HepG2 (cell line): ENCODE results near the gene C16orf89. TPM values are rescaled to one million over a fixed set of nuclear protein-coding genes. Genes with fewer than 3 reads are reported as not detected.

ENCODE experiments used
- ATAC-seq: fragments of 200-7000 bp; cut with Tn5 transposase; 3 replicates; pipeline ENCODE4 v1.9.1; 2020; ENCODE audit warnings: mild to moderate bottlenecking, moderate library complexity
- BruUV-seq: library from RNA; stranded (reverse); fragments of 400-500 nt; replicated peaks from 2 replicates; lab custom pipeline; 2021; lab: Mats Ljungman, UMichigan
- CTCF ChIA-PET: fragments of 300-600 bp; formaldehyde crosslinking; extraction: SDS; loops from one replicate; lab custom pipeline; 2021; ENCODE audit warnings: low total read pairs, inconsistent platforms, low intra/inter-chr PET ratio; lab: Yijun Ruan, JAX
- POLR2A ChIA-PET: fragments of 350-600 bp; sonication (Branson Sonifier 250); formaldehyde crosslinking; loops from one replicate; lab custom pipeline; 2020; ENCODE audit warnings: antibody characterized with exemption, inconsistent platforms; lab: Yijun Ruan, JAX
- DNase-seq: peaks from one replicate; pipeline ENCODE4 v3.0.0-alpha.2; 2015; ENCODE audit warnings: low spot score
- FAIRE-seq: peaks from 3 replicates; lab custom pipeline; 2011; peaks lifted over from hg19 to GRCh38; lab: Jason Lieb, UNC
- H2AFZ ChIP-seq: one replicate; pipeline ENCODE4 v1.6.1; 2011; ENCODE audit warnings: low read length, inconsistent platforms
- H3K27ac ChIP-seq: fragments of 300-600 bp; 3 replicates; pipeline ENCODE4 v1.8.0; 2011; ENCODE audit warnings: mixed run types, mild to moderate bottlenecking, mixed read lengths, low read length, inconsistent platforms; ENCODE audit not compliant: insufficient read depth; ENCODE audit errors: extremely low read length
- H3K27me3 ChIP-seq, 2 experiments: fragments of 200-600 bp in 1 of 2; 2 replicates in 1 of 2; 3 replicates in 1 of 2; pipeline versions ENCODE4 v1.6.0 to v1.8.0; 2011; ENCODE audit warnings: low read length in 2 of 2, mild to moderate bottlenecking in 2 of 2, moderate library complexity in 2 of 2, inconsistent platforms in 1 of 2; ENCODE audit not compliant: insufficient read depth in 2 of 2, control insufficient read depth in 1 of 2
- H3K36me3 ChIP-seq, 2 experiments: fragments of 200-600 bp in 1 of 2; replicated peaks in 1 of 2; 2 replicates in 1 of 2; 3 replicates in 1 of 2; pipeline versions ENCODE4 v1.5.1 to v1.8.0; 2011; ENCODE audit warnings: low read length in 2 of 2, inconsistent platforms in 1 of 2; ENCODE audit not compliant: insufficient read depth in 2 of 2, control insufficient read depth in 1 of 2
- H3K4me1 ChIP-seq: 2 replicates; pipeline ENCODE4 v1.5.1; 2012; ENCODE audit warnings: low read length, inconsistent platforms; ENCODE audit not compliant: insufficient read depth
- H3K4me2 ChIP-seq: 2 replicates; pipeline ENCODE4 v1.6.0; 2011; ENCODE audit warnings: low read depth, low read length, inconsistent platforms
- H3K4me3 ChIP-seq, 3 experiments: fragments of 200-600 bp in 1 of 3; sonication (generic), shearing (Covaris generic) in 1 of 3; replicated peaks in 1 of 3; 2 replicates each; pipeline ENCODE4 v1.5.1; 2011 to 2016; ENCODE audit warnings: low read length in 3 of 3, inconsistent platforms in 2 of 3, low read depth in 2 of 3, mild to moderate bottlenecking in 2 of 3, control low read depth in 1 of 3, mixed read lengths in 1 of 3; ENCODE audit not compliant: insufficient read depth in 1 of 3
- H3K79me2 ChIP-seq: one replicate; pipeline ENCODE4 v1.6.1; 2011; ENCODE audit warnings: low read length, inconsistent platforms; ENCODE audit not compliant: insufficient read depth
- H3K9ac ChIP-seq: 2 replicates; pipeline ENCODE4 v1.6.0; 2011; ENCODE audit warnings: mild to moderate bottlenecking, low read depth, low read length, inconsistent platforms; ENCODE audit not compliant: insufficient read depth
- H3K9me3 ChIP-seq: 2 replicates; pipeline ENCODE4 v1.5.1; 2012; ENCODE audit warnings: mild to moderate bottlenecking, low read length
- H4K20me1 ChIP-seq: 2 replicates; pipeline ENCODE4 v1.6.0; 2011; ENCODE audit warnings: inconsistent platforms, mild to moderate bottlenecking, low read length, moderate library complexity; ENCODE audit not compliant: insufficient read depth
- BCL6 ChIP-seq: IDR thresholded peaks from 2 replicates; pipeline ENCODE4 v1.6.1; 2016; ENCODE audit warnings: missing genetic modification reagents, missing compliant biosample characterization
- HDAC1 ChIP-seq: sonication (generic); formaldehyde crosslinking; IDR thresholded peaks from 2 replicates; pipeline ENCODE4 v1.5.1; 2020; ENCODE audit warnings: mild to moderate bottlenecking, missing genetic modification reagents
- MED13 ChIP-seq: sonication (generic); formaldehyde crosslinking; IDR thresholded peaks from 2 replicates; pipeline ENCODE4 v1.5.0; 2020; ENCODE audit warnings: missing genetic modification reagents
- MEIS1 ChIP-seq: sonication (generic); formaldehyde crosslinking; IDR thresholded peaks from 2 replicates; pipeline ENCODE4 v1.9.0; 2021; ENCODE audit warnings: mild to moderate bottlenecking, missing genetic modification reagents, moderate library complexity, borderline replicate concordance
- MTF2 ChIP-seq: sonication (generic); formaldehyde crosslinking; IDR thresholded peaks from 2 replicates; pipeline ENCODE4 v1.5.0; 2020; ENCODE audit warnings: missing genetic modification reagents, borderline replicate concordance
- MXI1 ChIP-seq: IDR thresholded peaks from 3 replicates; pipeline ENCODE4 v1.6.1; 2012; ENCODE audit warnings: low read depth, low read length, inconsistent platforms, borderline replicate concordance
- NCOA2 ChIP-seq: sonication (generic); formaldehyde crosslinking; IDR thresholded peaks from 2 replicates; pipeline ENCODE4 v1.8.0; 2022; ENCODE audit warnings: inconsistent platforms
- PAXIP1 ChIP-seq: sonication (generic); formaldehyde crosslinking; conservative IDR thresholded peaks from 2 replicates; pipeline ENCODE4 v1.4.0; 2020; ENCODE audit warnings: mild to moderate bottlenecking, missing genetic modification reagents, moderate library complexity
- SNAPC2 ChIP-seq: sonication (generic); formaldehyde crosslinking; IDR thresholded peaks from 2 replicates; pipeline ENCODE4 v1.8.1; 2022; ENCODE audit warnings: mild to moderate bottlenecking, missing genetic modification reagents
- ZBTB14 ChIP-seq: sonication (generic); formaldehyde crosslinking; IDR thresholded peaks from 2 replicates; pipeline ENCODE4 v1.4.0; 2020; ENCODE audit warnings: missing genetic modification reagents
- ZIK1 ChIP-seq: sonication (generic); formaldehyde crosslinking; IDR thresholded peaks from 2 replicates; pipeline ENCODE4 v1.5.0; 2020; ENCODE audit warnings: mild to moderate bottlenecking, low read depth, missing genetic modification reagents, borderline replicate concordance
- ZNF207 ChIP-seq: fragments of 450-650 bp; IDR thresholded peaks from 2 replicates; pipeline ENCODE4 v1.6.1; 2016; ENCODE audit warnings: antibody characterized with exemption, borderline replicate concordance
- ZNF367 ChIP-seq: sonication (generic); formaldehyde crosslinking; IDR thresholded peaks from 2 replicates; pipeline ENCODE4 v1.4.0; 2020; ENCODE audit warnings: missing genetic modification reagents, borderline replicate concordance
- ZNF589 ChIP-seq: sonication (generic); formaldehyde crosslinking; conservative IDR thresholded peaks from 2 replicates; pipeline ENCODE4 v1.8.0; 2022; ENCODE audit warnings: mild to moderate bottlenecking, moderate library complexity, missing genetic modification reagents
- WGBS: methylation state at CpG from one replicate; pipeline ENCODE4 v1.1.6; 2017; ENCODE audit warnings: low lambda C conversion rate; 5-methylcytosine and 5-hydroxymethylcytosine counted together
- in situ Hi-C: cut with HindIII; loops from 2 replicates; pipeline ENCODE4 v1.10.0; 2017; ENCODE audit warnings: low pct_unique_long_range_greater_than_20kb; ENCODE audit not compliant: extremely low pct_ligation_motif_present
- intact Hi-C: fragments of 100-400 bp; cut with micrococcal nuclease; formaldehyde crosslinking; loops from one replicate; pipeline ENCODE4 v1.10.0; 2022; ENCODE audit not compliant: unreplicated experiment
- polyA plus RNA-seq, 8 experiments: library from polyadenylated mRNA; depleted of rRNA in 3 of 8; stranded (reverse) in 7 of 8; unstranded in 1 of 8; fragments of >200 nt; fragmentation: Illumina TruSeq in 4 of 8; extraction: Trizol in 4 of 8; gene quantifications; 2 replicates each; pipeline versions ENCODE4 v1.2.1 to v1.2.3, GENCODE V29; 2011 to 2016; ENCODE audit warnings: low read depth in 4 of 8, missing spikeins in 1 of 8, mixed read lengths in 1 of 8; ENCODE audit not compliant: insufficient read depth in 1 of 8
- total RNA-seq, 5 experiments: library from RNA; depleted of rRNA; stranded (reverse); fragments of >200 nt; fragmentation: Illumina TruSeq; extraction: Trizol; gene quantifications; 2 replicates each; pipeline ENCODE4 v1.2.3, GENCODE V29; 2016; ENCODE audit warnings: low read depth in 1 of 5
- TF ChIP-seq, protein P1 (sequence below): sonication (generic); formaldehyde crosslinking; IDR thresholded peaks from 2 replicates; pipeline ENCODE4 v1.8.0; 2022; ENCODE audit warnings: missing genetic modification reagents, low read depth, mild to moderate bottlenecking, borderline replicate concordance

The C16orf89 gene
- total and polyA plus RNA-seq, 2 of the 13 experiments (the other 11 are each of a cell fraction or from before 2014, with no cell fraction given): 1.9 to 3.4 TPM

DNA sequence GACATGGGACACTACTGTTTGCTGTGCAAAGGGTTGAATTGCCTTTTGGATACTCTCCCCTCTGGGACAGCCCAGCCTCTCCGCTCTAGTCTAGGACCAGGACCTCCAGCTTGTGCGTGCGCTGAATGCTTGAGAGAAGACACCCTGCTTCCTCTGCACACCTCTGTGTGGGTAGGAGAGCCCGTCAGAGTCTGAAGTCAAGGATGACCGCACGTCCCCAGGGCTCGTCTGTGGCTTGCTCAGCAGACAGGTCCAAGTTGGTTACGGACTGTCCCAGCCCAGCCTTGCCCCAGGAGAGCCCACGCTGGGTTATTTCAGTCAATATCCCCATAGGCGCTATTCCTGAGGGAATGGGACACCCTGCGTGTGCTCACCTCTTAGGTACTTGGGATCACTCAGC, 3.7 kb downstream of the C16orf89 start:
- Histone ChIP-seq H3K79me2 (no peaks in the 10 kb centered on the region), H3K36me3 (no peaks in the 10 kb centered on the region)
- CTCF ChIA-PET: no interaction called here
- intact Hi-C loops: no loop called here
- TF ChIP-seq HDAC1: no peak
- no peak for TF ChIP-seq SNAPC2
- no peak for TF ChIP-seq ZNF367 (CRISPR knock-in tag)
- TF ChIP-seq ZIK1: no peak
- TF ChIP-seq, all 625 proteins: peak for 0
- Histone ChIP-seq H3K9ac (no peak overlapping the region), H2AFZ (no peak overlapping the region), H3K27me3 (peaks cover 0 to 21% of the 10 kb centered on the region in 2 experiments; a peak in 2 of 5 replicates), H3K9me3 (no peaks in the 10 kb centered on the region), H3K27ac (no peak overlapping the region), H4K20me1 (no peaks in the 10 kb centered on the region), H3K4me1 (peaks cover 21% of the 10 kb centered on the region), H3K4me2 (no peak overlapping the region), H3K4me3 (no peak overlapping the region)
- DNase-seq (no peak), ATAC-seq (no peak), FAIRE-seq (no peak)
- no TSS peak for BruUV-seq
- 66% methylated on average over 7 of the region's 11 CpGs for WGBS
- POLR2A ChIA-PET: no interaction called here
- in situ Hi-C loops: no loop called here

- ATAC-seq (no peak), FAIRE-seq (no peak), DNase-seq (no peak)
- H3K4me1 ChIP-seq: peaks cover 13% of the 10 kb centered on the region
- H3K4me3 ChIP-seq: no peak overlapping the region
- ChIA-PET CTCF (no interaction called here), POLR2A (no interaction called here)
- H3K36me3 ChIP-seq: no peaks in the 10 kb centered on the region
- no peak overlapping the region for H2AFZ ChIP-seq
- no peak overlapping the region for H3K27ac ChIP-seq
- H3K9me3 ChIP-seq: no peaks in the 10 kb centered on the region
- H3K27me3 ChIP-seq: peaks cover 0 to 13% of the 10 kb centered on the region in 2 experiments; a peak in 2 of 5 replicates
- no peaks in the 10 kb centered on the region for H4K20me1 ChIP-seq
- intact Hi-C loops (no loop called here), in situ Hi-C loops (no loop called here)
- BruUV-seq: no TSS peak
- no peaks in the 10 kb centered on the region for H3K79me2 ChIP-seq
- H3K9ac ChIP-seq: no peak overlapping the region
- 52% methylated on average over 6 of the region's 10 CpGs for WGBS
- H3K4me2 ChIP-seq: no peak overlapping the region
- TF ChIP-seq, protein P1, sequence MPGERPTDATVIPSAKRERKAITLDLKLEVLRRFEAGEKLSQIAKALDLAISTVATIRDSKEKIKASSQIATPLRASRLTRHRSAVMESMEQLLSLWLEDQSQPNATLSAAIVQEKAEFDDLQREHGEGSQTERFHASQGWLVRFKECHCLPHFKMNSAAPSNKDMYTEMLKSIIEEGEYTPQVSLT: no peak
- TF ChIP-seq MED13 (CRISPR knock-in tag): no peak
- no peak for TF ChIP-seq MEIS1
- no peak for TF ChIP-seq ZBTB14 (CRISPR knock-in tag)
- no peak for TF ChIP-seq PAXIP1 (CRISPR knock-in tag)
- no peak for TF ChIP-seq MTF2 (CRISPR knock-in tag)
- no peak for TF ChIP-seq MXI1
- no peak for TF ChIP-seq ZNF589 (CRISPR knock-in tag)
- no peak for TF ChIP-seq ZNF207
- TF ChIP-seq NCOA2 (CRISPR knock-in tag): no peak
- no peak for TF ChIP-seq BCL6 (CRISPR knock-in tag)
These were observed 5.6 kb downstream of the C16orf89 start for GRCh38 chr16:5060073-5060641.
